Neural cell (in vitro differentiated cells): ENCODE results near the gene ATPAF2. TPM values are rescaled to one million over a fixed set of nuclear protein-coding genes. Genes with fewer than 3 reads are reported as not detected.

Experiments
- H2AFZ ChIP-seq: fragments of 200-600, 300-800 bp; sonication (generic), shearing (Covaris generic); 2 replicates; pipeline ENCODE4 v1.6.0; 2014; ENCODE audit warnings: low read depth, mild to moderate bottlenecking, antibody characterized with exemption, low read length, moderate library complexity
- H3F3A ChIP-seq: fragments of 200-600 bp; shearing (Covaris generic); 2 replicates; pipeline ENCODE4 v1.6.1; 2016; ENCODE audit warnings: mild to moderate bottlenecking, moderate library complexity, mixed read lengths, antibody characterized with exemption, low read length; ENCODE audit not compliant: insufficient read depth, poor library complexity, severe bottlenecking
- H3K27ac ChIP-seq: fragments of 200-600, 300-800 bp; sonication (generic), shearing (Covaris generic); 2 replicates; pipeline ENCODE4 v1.5.1; 2014; ENCODE audit warnings: mild to moderate bottlenecking, low read length, moderate library complexity
- H3K27me3 ChIP-seq: fragments of 300-800, 200-600 bp; sonication (generic), shearing (Covaris generic); 2 replicates; pipeline ENCODE4 v1.6.0; 2014; ENCODE audit warnings: mild to moderate bottlenecking, low read depth, low read length, moderate library complexity; ENCODE audit not compliant: insufficient read depth
- H3K36me3 ChIP-seq: fragments of 300-800, 200-600 bp; sonication (generic), shearing (Covaris generic); 2 replicates; pipeline ENCODE4 v1.5.1; 2014; ENCODE audit warnings: mild to moderate bottlenecking, antibody characterized with exemption, low read length, moderate library complexity; ENCODE audit not compliant: insufficient read depth
- H3K4me2 ChIP-seq: fragments of 300-800, 200-600 bp; sonication (generic), shearing (Covaris generic); 2 replicates; pipeline ENCODE4 v1.6.0; 2014; ENCODE audit warnings: mild to moderate bottlenecking, low read length
- H3K4me3 ChIP-seq: fragments of 300-800, 200-600 bp; sonication (generic), shearing (Covaris generic); 2 replicates; pipeline ENCODE4 v1.5.1; 2014; ENCODE audit warnings: mild to moderate bottlenecking, low read length, moderate library complexity
- H3K79me2 ChIP-seq: fragments of 200-600 bp; shearing (Covaris generic); replicated peaks from 2 replicates; pipeline ENCODE4 v1.6.0; 2014; ENCODE audit warnings: mild to moderate bottlenecking, low read length, moderate library complexity; ENCODE audit not compliant: insufficient read depth
- H3K9ac ChIP-seq: fragments of 300-800, 200-600 bp; sonication (generic), shearing (Covaris generic); 2 replicates; pipeline ENCODE4 v1.6.1; 2016; ENCODE audit warnings: mild to moderate bottlenecking, low read length, mixed read lengths
- H3K9me2 ChIP-seq: fragments of 200-600 bp; shearing (Covaris generic); 2 replicates; pipeline ENCODE4 v1.6.1; 2016; ENCODE audit warnings: mild to moderate bottlenecking, low read length, mixed read lengths; ENCODE audit not compliant: insufficient read depth
- H3K9me3 ChIP-seq: fragments of 200-600, 300-800 bp; sonication (generic), shearing (Covaris generic); 2 replicates; pipeline ENCODE4 v1.6.1; 2016; ENCODE audit warnings: mild to moderate bottlenecking, mixed run types, low read length, moderate library complexity, mixed read lengths
- H4K20me1 ChIP-seq: fragments of 200-600 bp; shearing (Covaris generic); 2 replicates; pipeline ENCODE4 v1.6.1; 2016; ENCODE audit warnings: mild to moderate bottlenecking, mixed run types; ENCODE audit not compliant: insufficient read depth
- EP300 ChIP-seq: fragments of 450-650 bp; conservative IDR thresholded peaks from 2 replicates; pipeline ENCODE4 v1.6.1; 2014; ENCODE audit warnings: antibody characterized with exemption, mild to moderate bottlenecking, moderate library complexity; ENCODE audit not compliant: poor library complexity, severe bottlenecking
- EZH2 ChIP-seq: fragments of 200-600, 300-800 bp; shearing (Covaris generic), sonication (generic); IDR thresholded peaks from 2 replicates; pipeline ENCODE4 v1.6.1; 2014; ENCODE audit warnings: antibody characterized with exemption, low read length, borderline replicate concordance, mild to moderate bottlenecking; ENCODE audit not compliant: insufficient read depth, poor library complexity, severe bottlenecking
- MXI1 ChIP-seq: fragments of 450-650 bp; conservative IDR thresholded peaks from 2 replicates; pipeline ENCODE4 v1.6.1; 2014; ENCODE audit warnings: antibody characterized with exemption, mild to moderate bottlenecking; ENCODE audit not compliant: poor library complexity, severe bottlenecking
- POLR2AphosphoS5 ChIP-seq: IDR thresholded peaks from 2 replicates; pipeline ENCODE4 v1.6.1; 2012
- RAD21 ChIP-seq: fragments of 450-650 bp; conservative IDR thresholded peaks from 2 replicates; pipeline ENCODE4 v1.6.1; 2014; ENCODE audit warnings: antibody characterized with exemption, mild to moderate bottlenecking, moderate library complexity
- SMC3 ChIP-seq: fragments of 450-650 bp; conservative IDR thresholded peaks from 2 replicates; pipeline ENCODE4 v1.6.1; 2014; ENCODE audit warnings: antibody characterized with exemption, mild to moderate bottlenecking, moderate library complexity; ENCODE audit not compliant: poor library complexity
- TAF1 ChIP-seq: IDR thresholded peaks from 2 replicates; pipeline ENCODE4 v1.6.1; 2012; ENCODE audit warnings: low read depth
- polyA plus RNA-seq: library from polyadenylated mRNA; depleted of rRNA; stranded (reverse); fragments of >200 nt; gene quantifications from 2 replicates; pipeline ENCODE4 v1.2.3, GENCODE V29; 2014
- TF ChIP-seq, protein P1 (sequence below): fragments of 450-650 bp; IDR thresholded peaks from 2 replicates; pipeline ENCODE4 v1.5.1; 2014; ENCODE audit warnings: antibody characterized with exemption, mild to moderate bottlenecking, moderate library complexity; ENCODE audit not compliant: poor library complexity, severe bottlenecking
- TF ChIP-seq, protein P2 (sequence below): IDR thresholded peaks from 2 replicates; pipeline ENCODE4 v1.6.1; 2012; ENCODE audit warnings: borderline replicate concordance

The ATPAF2 gene
- polyA plus RNA-seq, 1 donor from 2014 or later, result 33.3 TPM

DNA sequence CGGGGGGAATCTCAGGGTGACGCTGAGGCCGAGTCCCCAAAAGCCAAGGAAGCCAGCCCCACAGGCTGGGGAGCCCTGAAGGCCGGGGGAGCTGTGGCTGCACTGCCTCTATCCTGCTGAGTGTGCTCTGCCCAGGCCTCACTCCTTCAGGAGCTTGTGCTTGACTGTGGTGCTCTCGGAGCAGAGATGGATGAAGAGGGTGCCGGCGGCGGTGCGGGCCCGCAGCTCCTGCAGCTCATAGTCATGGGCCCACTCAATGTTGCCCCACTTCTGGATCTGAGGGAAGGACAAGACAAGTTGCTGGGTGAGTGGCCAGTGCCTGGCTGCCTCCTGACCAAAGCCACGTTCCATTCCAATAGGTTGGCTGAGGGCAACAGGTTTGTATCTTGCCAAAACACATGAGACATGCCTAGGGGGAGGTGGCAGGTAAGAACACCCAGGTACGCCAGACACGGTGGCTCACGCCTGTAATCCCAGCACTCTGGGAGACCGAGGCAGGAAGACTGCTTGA is 20.5 kb downstream of the ATPAF2 start:
- no peaks in the 10 kb centered on the region for H3K36me3 ChIP-seq
- no peak overlapping the region for H3K4me2 ChIP-seq

DNA sequence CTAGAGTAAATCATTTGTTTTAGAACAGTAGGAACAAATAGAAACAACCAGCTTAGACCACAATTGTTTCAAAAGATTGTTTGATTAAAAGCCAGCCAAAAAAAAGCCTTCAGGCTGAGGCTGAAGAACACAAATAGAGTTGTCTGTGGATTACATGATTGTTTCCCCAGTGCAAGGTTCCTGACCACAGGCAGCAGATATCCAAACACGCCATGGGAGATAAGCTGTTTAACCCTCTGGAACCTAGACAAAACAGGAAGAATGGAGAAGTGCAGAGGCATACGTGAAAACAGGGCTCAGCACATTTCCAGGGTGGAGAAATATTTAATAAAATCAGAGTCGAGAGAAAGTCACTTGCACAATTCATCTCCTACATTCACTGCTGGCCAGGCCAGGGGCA is 21.0 kb downstream of the ATPAF2 start:
- H4K20me1 ChIP-seq, result no peaks in the 10 kb centered on the region
- no peak overlapping the region for H2AFZ ChIP-seq
- no peaks in the 10 kb centered on the region for H3K79me2 ChIP-seq
- no peak overlapping the region for H3K4me2 ChIP-seq
- no peaks in the 10 kb centered on the region for H3K36me3 ChIP-seq
- TF ChIP-seq SMC3 (no peak), EZH2 (no peak), MXI1 (no peak), TAF1 (no peak), RAD21 (no peak), POLR2AphosphoS5 (no peak)
- TF ChIP-seq, protein P1, sequence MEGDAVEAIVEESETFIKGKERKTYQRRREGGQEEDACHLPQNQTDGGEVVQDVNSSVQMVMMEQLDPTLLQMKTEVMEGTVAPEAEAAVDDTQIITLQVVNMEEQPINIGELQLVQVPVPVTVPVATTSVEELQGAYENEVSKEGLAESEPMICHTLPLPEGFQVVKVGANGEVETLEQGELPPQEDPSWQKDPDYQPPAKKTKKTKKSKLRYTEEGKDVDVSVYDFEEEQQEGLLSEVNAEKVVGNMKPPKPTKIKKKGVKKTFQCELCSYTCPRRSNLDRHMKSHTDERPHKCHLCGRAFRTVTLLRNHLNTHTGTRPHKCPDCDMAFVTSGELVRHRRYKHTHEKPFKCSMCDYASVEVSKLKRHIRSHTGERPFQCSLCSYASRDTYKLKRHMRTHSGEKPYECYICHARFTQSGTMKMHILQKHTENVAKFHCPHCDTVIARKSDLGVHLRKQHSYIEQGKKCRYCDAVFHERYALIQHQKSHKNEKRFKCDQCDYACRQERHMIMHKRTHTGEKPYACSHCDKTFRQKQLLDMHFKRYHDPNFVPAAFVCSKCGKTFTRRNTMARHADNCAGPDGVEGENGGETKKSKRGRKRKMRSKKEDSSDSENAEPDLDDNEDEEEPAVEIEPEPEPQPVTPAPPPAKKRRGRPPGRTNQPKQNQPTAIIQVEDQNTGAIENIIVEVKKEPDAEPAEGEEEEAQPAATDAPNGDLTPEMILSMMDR, result no peak
- H3K9ac ChIP-seq, result no peak overlapping the region
- H3K27ac ChIP-seq, result no peak overlapping the region
- H3F3A ChIP-seq, result no peaks in the 10 kb centered on the region
- no peak overlapping the region for H3K4me3 ChIP-seq
- H3K9me3 ChIP-seq, result no peaks in the 10 kb centered on the region
- no peaks in the 10 kb centered on the region for H3K27me3 ChIP-seq
- H3K9me2 ChIP-seq, result no peaks in the 10 kb centered on the region

More for the DNA sequence above, 20.5 kb downstream of the ATPAF2 start:
- Histone ChIP-seq H3K79me2 (no peaks in the 10 kb centered on the region), H3K4me3 (no peak overlapping the region), H3K27me3 (no peaks in the 10 kb centered on the region), H2AFZ (no peak overlapping the region), H3K27ac (no peak overlapping the region), H3F3A (no peaks in the 10 kb centered on the region), H3K9me3 (no peaks in the 10 kb centered on the region), H3K9ac (no peak overlapping the region), H3K9me2 (no peaks in the 10 kb centered on the region), H4K20me1 (no peaks in the 10 kb centered on the region)
- TF ChIP-seq MXI1 (no peak), SMC3 (no peak), EP300 (no peak), POLR2AphosphoS5 (no peak), EZH2 (no peak), TAF1 (no peak), RAD21 (no peak)
- TF ChIP-seq, protein P2, sequence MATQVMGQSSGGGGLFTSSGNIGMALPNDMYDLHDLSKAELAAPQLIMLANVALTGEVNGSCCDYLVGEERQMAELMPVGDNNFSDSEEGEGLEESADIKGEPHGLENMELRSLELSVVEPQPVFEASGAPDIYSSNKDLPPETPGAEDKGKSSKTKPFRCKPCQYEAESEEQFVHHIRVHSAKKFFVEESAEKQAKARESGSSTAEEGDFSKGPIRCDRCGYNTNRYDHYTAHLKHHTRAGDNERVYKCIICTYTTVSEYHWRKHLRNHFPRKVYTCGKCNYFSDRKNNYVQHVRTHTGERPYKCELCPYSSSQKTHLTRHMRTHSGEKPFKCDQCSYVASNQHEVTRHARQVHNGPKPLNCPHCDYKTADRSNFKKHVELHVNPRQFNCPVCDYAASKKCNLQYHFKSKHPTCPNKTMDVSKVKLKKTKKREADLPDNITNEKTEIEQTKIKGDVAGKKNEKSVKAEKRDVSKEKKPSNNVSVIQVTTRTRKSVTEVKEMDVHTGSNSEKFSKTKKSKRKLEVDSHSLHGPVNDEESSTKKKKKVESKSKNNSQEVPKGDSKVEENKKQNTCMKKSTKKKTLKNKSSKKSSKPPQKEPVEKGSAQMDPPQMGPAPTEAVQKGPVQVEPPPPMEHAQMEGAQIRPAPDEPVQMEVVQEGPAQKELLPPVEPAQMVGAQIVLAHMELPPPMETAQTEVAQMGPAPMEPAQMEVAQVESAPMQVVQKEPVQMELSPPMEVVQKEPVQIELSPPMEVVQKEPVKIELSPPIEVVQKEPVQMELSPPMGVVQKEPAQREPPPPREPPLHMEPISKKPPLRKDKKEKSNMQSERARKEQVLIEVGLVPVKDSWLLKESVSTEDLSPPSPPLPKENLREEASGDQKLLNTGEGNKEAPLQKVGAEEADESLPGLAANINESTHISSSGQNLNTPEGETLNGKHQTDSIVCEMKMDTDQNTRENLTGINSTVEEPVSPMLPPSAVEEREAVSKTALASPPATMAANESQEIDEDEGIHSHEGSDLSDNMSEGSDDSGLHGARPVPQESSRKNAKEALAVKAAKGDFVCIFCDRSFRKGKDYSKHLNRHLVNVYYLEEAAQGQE, result no peak
- TF ChIP-seq, protein P1, result no peak
